Neural progenitor cell (in vitro differentiated cells): ENCODE results near the gene DNAJA2. TPM values are rescaled to one million over a fixed set of nuclear protein-coding genes. Genes with fewer than 3 reads are reported as not detected.

ENCODE experiments used
- DNase-seq: peaks from one replicate; pipeline ENCODE4 v3.0.0-alpha.2; 2016; ENCODE audit warnings: low spot score
- H2AFZ ChIP-seq: fragments of 200-600 bp; sonication (generic); replicated peaks from 2 replicates; pipeline ENCODE4 v1.6.1; 2016; ENCODE audit warnings: antibody characterized with exemption
- H3F3A ChIP-seq: fragments of 200-600 bp; sonication (generic); 2 replicates; pipeline ENCODE4 v1.6.1; 2016; ENCODE audit warnings: antibody characterized with exemption, low read depth
- H3K27ac ChIP-seq: fragments of 200-600 bp; sonication (generic); 2 replicates; pipeline ENCODE4 v1.5.1; 2016; ENCODE audit warnings: mild to moderate bottlenecking
- H3K27me3 ChIP-seq: fragments of 200-600 bp; sonication (generic); 2 replicates; pipeline ENCODE4 v1.6.1; 2016; ENCODE audit warnings: mild to moderate bottlenecking, moderate library complexity
- H3K36me3 ChIP-seq: fragments of 200-600 bp; sonication (generic); 2 replicates; pipeline ENCODE4 v1.5.1; 2016
- H3K4me1 ChIP-seq: fragments of 200-600 bp; sonication (generic); 2 replicates; pipeline ENCODE4 v1.6.1; 2016; ENCODE audit warnings: mixed run types
- H3K4me2 ChIP-seq: fragments of 200-600 bp; sonication (generic); 2 replicates; pipeline ENCODE4 v1.6.1; 2016
- H3K4me3 ChIP-seq: fragments of 200-600 bp; sonication (generic); 2 replicates; pipeline ENCODE4 v1.5.1; 2016
- H3K79me2 ChIP-seq: fragments of 200-600 bp; sonication (generic); 2 replicates; pipeline ENCODE4 v1.6.1; 2016; ENCODE audit warnings: low read depth
- H3K9ac ChIP-seq: fragments of 200-600 bp; sonication (generic); 2 replicates; pipeline ENCODE4 v1.6.1; 2016
- H3K9me3 ChIP-seq: fragments of 200-600 bp; sonication (generic); 2 replicates; pipeline ENCODE4 v1.5.1; 2016; ENCODE audit warnings: low read depth
- H4K20me1 ChIP-seq: fragments of 200-600 bp; sonication (generic); 2 replicates; pipeline ENCODE4 v1.6.1; 2016; ENCODE audit warnings: low read depth
- H3K27ac Mint-ChIP-seq: 3 replicates; pipeline ENCODE4 v1.8.0; 2021; ENCODE audit warnings: mixed read lengths
- H3K27me3 Mint-ChIP-seq: 2 replicates; pipeline ENCODE4 v1.8.0; 2022; ENCODE audit warnings: low read depth, mild to moderate bottlenecking, inconsistent platforms, moderate library complexity, mixed read lengths; ENCODE audit not compliant: insufficient read depth
- H3K36me3 Mint-ChIP-seq: 3 replicates; pipeline ENCODE4 v1.8.0; 2021; ENCODE audit warnings: mixed read lengths
- H3K4me1 Mint-ChIP-seq: 3 replicates; pipeline ENCODE4 v1.8.0; 2021; ENCODE audit warnings: mixed read lengths
- H3K4me3 Mint-ChIP-seq: 3 replicates; pipeline ENCODE4 v1.8.0; 2021; ENCODE audit warnings: mild to moderate bottlenecking, moderate library complexity, mixed read lengths
- H3K9me3 Mint-ChIP-seq: 3 replicates; pipeline ENCODE4 v1.8.0; 2020; ENCODE audit warnings: mixed read lengths
- CTCF ChIP-seq: fragments of 200-600 bp; sonication (generic); IDR thresholded peaks from 2 replicates; pipeline ENCODE4 v1.5.1; 2017; ENCODE audit warnings: antibody characterized with exemption, mild to moderate bottlenecking
- EZH2 ChIP-seq: fragments of 200-600 bp; sonication (generic); IDR thresholded peaks from 2 replicates; pipeline ENCODE4 v1.6.1; 2017; ENCODE audit warnings: antibody characterized with exemption, mild to moderate bottlenecking, moderate library complexity
- EZH2phosphoT487 ChIP-seq: fragments of 200-600 bp; sonication (generic); IDR thresholded peaks from 2 replicates; pipeline ENCODE4 v1.6.1; 2017; ENCODE audit warnings: antibody characterized with exemption
- total RNA-seq: library from RNA; depleted of rRNA; stranded (reverse); fragments of >200 nt; gene quantifications from 2 replicates; pipeline ENCODE4 v1.2.3, GENCODE V29; 2015; ENCODE audit warnings: low replicate concordance

Gene DNAJA2
- total RNA-seq, 1 donor from 2014 or later = 113 TPM

GRCh38 chr16:46974352-46974751, 878 bp upstream of the DNAJA2 start:
- TF ChIP-seq CTCF = no peak
- TF ChIP-seq EZH2phosphoT487 = no peak
- no peak for TF ChIP-seq EZH2
- Mint-ChIP-seq H3K4me1 (peaks cover 34% of the 10 kb centered on the region), H3K4me3 (peak overlapping the region; percentile 92), H3K9me3 (no peaks in the 10 kb centered on the region), H3K36me3 (peaks cover 9% of the 10 kb centered on the region), H3K27ac (peak overlapping the region; percentile 91), H3K27me3 (peaks cover 2% of the 10 kb centered on the region)
- Histone ChIP-seq H3K9me3 (no peaks in the 10 kb centered on the region), H3K27ac (peak overlapping the region; percentile 99), H3K4me3 (peak overlapping the region; percentile 91), H3K27me3 (no peaks in the 10 kb centered on the region), H4K20me1 (peaks cover 26% of the 10 kb centered on the region), H3K4me1 (peaks cover 15% of the 10 kb centered on the region), H3K4me2 (peak overlapping the region; percentile 84), H3F3A (peaks cover 12% of the 10 kb centered on the region), H3K36me3 (peaks cover 8% of the 10 kb centered on the region), H2AFZ (no peak overlapping the region), H3K9ac (peak overlapping the region; percentile 16), H3K79me2 (peaks cover 44% of the 10 kb centered on the region)
- peak; percentile 13 for DNase-seq

GRCh38 chr16:46973996-46974324, 486 bp upstream of the DNAJA2 start:
- Histone ChIP-seq H3K27me3 (no peaks in the 10 kb centered on the region), H3K4me3 (peak overlapping the region; percentile 91), H2AFZ (peak overlapping the region; percentile 92), H3F3A (peaks cover 12% of the 10 kb centered on the region), H3K36me3 (peaks cover 10% of the 10 kb centered on the region), H3K4me1 (peaks cover 15% of the 10 kb centered on the region), H3K27ac (peak overlapping the region; percentile 99), H4K20me1 (peaks cover 30% of the 10 kb centered on the region), H3K9ac (peak overlapping the region; percentile 16), H3K79me2 (peaks cover 48% of the 10 kb centered on the region), H3K9me3 (no peaks in the 10 kb centered on the region), H3K4me2 (peak overlapping the region; percentile 84)
- H3K36me3 Mint-ChIP-seq = peaks cover 10% of the 10 kb centered on the region
- H3K27me3 Mint-ChIP-seq = peaks cover 2% of the 10 kb centered on the region
- H3K9me3 Mint-ChIP-seq = no peaks in the 10 kb centered on the region
- H3K4me3 Mint-ChIP-seq = peak overlapping the region; percentile 92
- peaks cover 36% of the 10 kb centered on the region for H3K4me1 Mint-ChIP-seq
- DNase-seq = no peak
- no peak for TF ChIP-seq CTCF
- TF ChIP-seq EZH2phosphoT487 = no peak
- TF ChIP-seq EZH2 = no peak
- peak overlapping the region; percentile 91 for H3K27ac Mint-ChIP-seq

- no peaks in the 10 kb centered on the region for H3K27me3 ChIP-seq
- Mint-ChIP-seq H3K36me3 (peaks cover 14% of the 10 kb centered on the region), H3K4me3 (peak overlapping the region; percentile 91), H3K27me3 (peaks cover 2% of the 10 kb centered on the region), H3K9me3 (no peaks in the 10 kb centered on the region), H3K4me1 (peaks cover 36% of the 10 kb centered on the region), H3K27ac (peak overlapping the region; percentile 91)
- H3K79me2 ChIP-seq = peaks cover 61% of the 10 kb centered on the region
- H3K4me3 ChIP-seq = peak overlapping the region; percentile 91
- H3F3A ChIP-seq = peaks cover 12% of the 10 kb centered on the region
- peaks cover 38% of the 10 kb centered on the region for H4K20me1 ChIP-seq
- H3K36me3 ChIP-seq = peaks cover 18% of the 10 kb centered on the region
- peak overlapping the region; percentile 99 for H3K27ac ChIP-seq
- peaks cover 15% of the 10 kb centered on the region for H3K4me1 ChIP-seq
- peak overlapping the region; percentile 84 for H3K4me2 ChIP-seq
- DNase-seq = peak; percentile 67
- H3K9me3 ChIP-seq = no peaks in the 10 kb centered on the region
- no peak overlapping the region for H2AFZ ChIP-seq
- H3K9ac ChIP-seq = peak overlapping the region; percentile 96
- no peak for TF ChIP-seq EZH2
- TF ChIP-seq EZH2phosphoT487 = no peak
- TF ChIP-seq CTCF = no peak
Observed at GRCh38 chr16:46972429-46973206, 856 bp downstream of the DNAJA2 start.
